Measurements from ENCODE around the gene KCNJ6. TPM values are rescaled to one million over a fixed set of nuclear protein-coding genes. Genes with fewer than 3 reads are reported as not detected.

KCNJ6 gene
- total RNA-seq, 1 donor from 2014 or later = 0.20 TPM

DNA sequence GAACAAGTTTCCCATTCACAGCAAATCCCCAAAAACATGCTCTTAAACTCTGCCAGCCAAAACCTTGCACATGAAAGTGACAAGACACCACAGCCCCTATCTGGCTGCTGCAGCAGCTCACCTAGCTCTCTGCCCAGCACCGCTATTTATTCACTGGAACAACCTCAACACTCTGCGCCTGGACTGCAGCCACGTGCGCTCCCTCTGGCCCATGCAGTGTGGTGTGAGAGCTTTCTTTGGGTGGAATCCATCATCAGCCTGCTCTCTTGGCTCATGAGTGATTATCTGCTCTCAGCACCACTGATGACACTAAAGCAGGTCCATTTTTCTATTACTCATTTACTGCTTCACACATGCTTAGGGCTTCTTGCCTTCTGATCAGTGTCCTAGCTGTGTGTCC lies 11.4 kb downstream of the KCNJ6 start:
- DNase-seq = no peak

GRCh38 chr21:37903396-37903795 lies 12.9 kb downstream of the KCNJ6 start:
- no peak for DNase-seq

DNA sequence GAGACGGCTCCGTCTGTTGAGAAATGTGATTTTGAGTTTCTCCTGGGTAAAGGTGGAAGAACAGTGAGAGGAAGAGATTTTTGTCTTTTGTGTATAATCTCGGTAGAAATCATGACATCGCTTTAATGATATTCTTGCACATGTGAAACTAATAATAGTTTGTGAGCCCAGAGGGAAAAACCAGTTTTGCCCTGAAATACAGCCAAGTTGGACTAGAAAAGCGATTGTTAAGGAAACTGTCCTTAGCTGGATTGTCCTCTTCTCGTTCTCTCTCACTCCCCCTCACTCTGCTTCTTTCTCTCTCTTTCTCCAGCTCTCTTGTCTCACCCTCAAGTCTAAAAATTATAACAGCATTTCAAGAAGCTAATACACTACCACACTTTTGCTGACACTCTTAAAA lies 17.1 kb downstream of the KCNJ6 start:
- peak; percentile 3 for DNase-seq

DNA sequence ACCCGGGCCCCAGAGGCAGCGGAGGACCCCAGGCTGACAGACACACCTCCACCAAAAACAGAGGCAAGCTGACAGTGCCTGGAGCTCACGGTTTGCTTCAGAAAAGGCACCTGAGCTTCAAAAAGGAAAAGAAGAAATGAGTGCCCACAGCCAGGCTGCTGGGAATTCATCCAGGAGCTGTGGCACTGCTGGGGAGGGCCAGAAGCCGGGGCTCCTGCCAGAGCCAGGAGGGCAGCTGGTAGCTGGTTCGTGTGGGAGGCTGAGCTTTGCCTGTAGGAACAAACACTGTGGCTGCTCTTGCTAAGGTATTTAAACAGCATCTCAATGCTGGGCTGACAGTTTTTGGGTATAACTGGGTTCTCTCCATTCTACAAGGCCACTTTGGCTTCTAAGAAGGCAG lies 19.5 kb downstream of the KCNJ6 start:
- DNase-seq = no peak

GRCh38 chr21:37891972-37892371 lies 24.3 kb downstream of the KCNJ6 start:
- DNase-seq = no peak

- no peak for DNase-seq
Observed at GRCh38 chr21:37888659-37889058, 27.6 kb downstream of the KCNJ6 start.

GRCh38 chr21:37886726-37887299 lies 29.4 kb downstream of the KCNJ6 start:
- no peak for DNase-seq

DNA sequence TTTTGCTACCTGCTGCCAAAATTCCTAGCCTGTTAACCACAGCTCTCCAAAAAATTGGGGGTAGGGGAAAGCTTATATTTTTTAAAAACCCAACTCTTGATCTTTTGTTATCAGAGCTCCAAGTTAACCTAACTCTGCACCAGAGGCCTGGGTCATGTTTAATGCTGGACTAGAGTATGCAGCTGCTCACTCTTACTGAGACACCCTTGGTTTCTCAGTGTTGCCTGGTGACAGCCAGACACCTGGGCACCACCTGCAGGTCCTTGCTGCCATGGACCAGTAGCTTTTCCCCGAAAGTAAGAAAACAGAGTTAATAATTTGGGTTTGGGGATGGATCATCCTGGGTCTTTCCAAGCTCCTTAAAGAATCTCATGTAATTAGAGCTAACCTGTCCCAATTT lies 30.1 kb downstream of the KCNJ6 start:
- no peak for DNase-seq

DNA sequence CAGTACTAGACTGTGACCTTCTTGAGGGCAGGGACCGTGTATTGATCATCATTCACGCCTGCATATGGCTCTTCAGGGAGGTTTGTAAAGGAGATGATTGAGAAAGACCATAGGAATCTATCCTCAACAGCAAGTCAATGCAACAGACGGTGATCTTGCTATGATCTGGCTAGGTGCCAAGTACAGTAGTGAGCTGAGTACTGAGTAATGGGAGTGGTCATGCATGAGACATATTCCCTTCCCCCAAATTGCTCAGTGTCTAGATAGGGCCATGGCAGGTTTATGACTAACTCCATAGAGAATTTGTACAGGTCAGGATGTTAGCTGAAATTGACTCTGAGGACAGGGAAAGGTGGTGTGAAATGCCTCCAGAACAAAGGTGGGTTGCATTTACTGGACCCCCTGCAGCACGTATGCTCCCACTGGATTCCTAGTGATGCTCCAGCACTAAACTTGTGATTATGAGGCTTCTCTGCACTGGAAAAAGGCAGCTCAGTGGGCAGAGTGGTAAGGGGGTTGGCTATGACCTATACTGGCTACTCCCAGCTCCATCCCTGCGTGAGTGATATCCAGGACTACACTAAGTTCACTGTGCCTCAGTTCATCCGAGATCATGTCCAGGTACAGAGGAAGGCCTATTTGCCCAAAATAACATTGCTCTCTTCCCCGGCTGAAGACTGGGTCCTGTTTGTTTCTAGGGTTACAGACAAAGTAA lies 37.2 kb downstream of the KCNJ6 start:
- DNase-seq = no peak

DNA sequence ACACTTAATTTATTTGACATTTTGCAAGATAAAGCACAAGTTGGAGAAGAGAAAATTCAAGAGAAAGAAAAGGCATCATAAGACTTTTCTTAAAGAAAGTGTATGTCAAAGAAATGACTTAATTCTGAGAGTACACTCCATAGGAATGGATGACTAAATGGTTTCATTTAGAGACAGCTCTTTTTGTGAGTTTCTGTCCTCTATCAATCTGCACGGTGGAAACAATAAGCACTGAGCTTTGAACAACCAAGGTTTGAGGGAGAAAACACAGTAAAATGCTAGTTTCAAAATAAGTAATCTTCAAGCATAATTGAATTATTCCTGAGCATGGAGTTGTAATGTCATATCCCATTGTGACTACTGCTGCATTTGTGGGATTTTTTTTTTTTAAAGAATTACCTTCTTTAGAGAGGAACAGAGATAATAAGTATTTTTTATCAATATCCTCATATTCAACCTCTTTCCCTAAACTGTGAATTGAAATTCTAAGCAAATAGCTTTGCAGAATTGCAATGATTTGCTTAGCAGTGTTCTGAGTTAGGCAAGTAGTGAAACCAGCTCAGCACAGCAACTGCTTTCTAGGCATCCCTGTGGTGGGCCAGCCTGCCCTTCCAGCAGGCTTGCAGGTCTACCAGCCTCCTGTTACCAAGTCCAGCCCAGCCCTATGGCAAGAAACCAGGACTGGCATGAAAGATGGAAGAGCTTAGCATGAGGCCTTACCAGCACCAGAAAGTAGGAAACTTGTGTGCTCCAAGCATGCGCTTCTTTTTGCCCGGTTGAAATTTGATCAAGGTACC lies 38.2 kb downstream of the KCNJ6 start:
- no peak for DNase-seq

GRCh38 chr21:37877171-37877570 lies 39.1 kb downstream of the KCNJ6 start:
- DNase-seq = no peak

DNA sequence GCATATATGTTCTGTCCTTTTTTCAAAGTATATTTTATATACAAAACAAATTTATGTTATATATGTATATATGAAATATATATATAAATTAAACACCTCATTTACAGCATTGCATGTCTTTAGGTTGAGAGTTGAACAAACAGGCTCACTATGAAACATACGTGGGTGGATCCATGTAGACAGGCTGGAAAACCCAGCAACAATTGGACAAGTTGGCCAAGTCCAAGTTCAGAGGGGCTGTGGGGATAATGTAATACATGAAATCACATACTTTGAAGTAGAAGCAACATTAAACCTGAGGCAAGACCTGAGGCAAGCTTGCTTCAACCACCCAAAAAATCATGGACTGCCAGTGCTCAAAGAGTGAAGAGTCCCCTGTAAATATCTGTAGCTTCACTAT lies 39.7 kb downstream of the KCNJ6 start:
- DNase-seq = no peak

DNA sequence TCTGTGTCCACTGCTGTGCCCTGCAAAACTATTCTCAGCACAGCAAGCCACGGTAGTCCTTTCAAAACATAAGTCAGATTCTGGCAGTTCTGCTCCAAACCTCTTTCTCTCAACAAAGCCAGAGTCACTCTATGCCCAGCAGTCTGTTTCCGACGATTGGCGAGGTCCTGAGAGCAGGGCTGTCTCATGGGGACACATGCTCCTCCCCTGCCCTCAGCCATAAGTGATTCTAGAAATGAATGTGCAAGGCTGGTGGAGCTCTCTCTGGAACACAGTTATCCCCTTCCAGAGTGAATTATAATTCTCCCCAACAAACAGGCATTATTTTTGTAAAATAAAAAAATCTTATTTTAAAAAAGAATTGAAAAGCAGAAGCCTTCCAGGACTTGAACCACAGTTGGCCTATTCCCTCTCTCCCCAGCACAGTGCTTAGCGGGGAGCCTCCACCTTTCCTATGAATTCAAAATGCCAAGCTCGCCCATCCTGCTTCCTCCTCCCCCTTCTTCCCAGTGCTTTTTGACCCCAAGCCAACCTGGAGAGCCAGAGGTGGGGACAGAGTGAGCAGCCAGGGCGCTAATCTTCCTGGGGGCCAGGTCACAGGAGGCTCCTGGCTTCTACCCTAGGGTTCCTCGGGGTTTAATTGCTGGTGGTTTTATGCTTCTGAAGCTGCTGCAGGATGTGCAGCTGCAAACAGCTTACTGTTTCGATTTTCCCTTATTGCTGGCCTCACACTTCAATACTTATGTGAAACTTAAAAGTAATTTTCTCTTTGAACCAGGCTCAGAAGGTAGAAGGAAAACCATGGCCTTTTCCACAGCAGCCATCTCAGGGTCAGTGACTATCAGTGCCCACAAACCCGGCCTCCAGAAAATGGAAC lies 41.1 kb downstream of the KCNJ6 start:
- DNase-seq = no peak

- DNase-seq = no peak
Observed at GRCh38 chr21:37874481-37874880, 41.8 kb downstream of the KCNJ6 start.

DNA sequence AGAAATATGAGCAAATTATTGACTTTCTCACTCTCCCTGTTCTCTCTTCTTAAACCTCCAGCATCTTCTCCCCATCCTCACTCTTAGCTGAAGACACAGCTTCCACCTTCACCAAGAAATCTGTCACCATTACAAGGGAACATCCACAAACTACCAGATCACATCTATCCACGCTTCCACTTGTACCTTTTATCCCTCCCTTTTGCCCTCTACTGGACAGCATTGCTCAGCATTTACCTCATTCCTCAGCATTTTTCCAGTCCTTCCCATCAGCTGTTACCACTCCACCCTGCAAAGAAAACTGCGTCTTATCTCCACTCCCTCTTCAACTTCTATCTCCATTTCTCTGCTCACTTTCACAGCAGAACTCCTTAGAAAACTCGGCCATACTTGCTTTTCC lies 42.6 kb downstream of the KCNJ6 start:
- DNase-seq = no peak

DNA sequence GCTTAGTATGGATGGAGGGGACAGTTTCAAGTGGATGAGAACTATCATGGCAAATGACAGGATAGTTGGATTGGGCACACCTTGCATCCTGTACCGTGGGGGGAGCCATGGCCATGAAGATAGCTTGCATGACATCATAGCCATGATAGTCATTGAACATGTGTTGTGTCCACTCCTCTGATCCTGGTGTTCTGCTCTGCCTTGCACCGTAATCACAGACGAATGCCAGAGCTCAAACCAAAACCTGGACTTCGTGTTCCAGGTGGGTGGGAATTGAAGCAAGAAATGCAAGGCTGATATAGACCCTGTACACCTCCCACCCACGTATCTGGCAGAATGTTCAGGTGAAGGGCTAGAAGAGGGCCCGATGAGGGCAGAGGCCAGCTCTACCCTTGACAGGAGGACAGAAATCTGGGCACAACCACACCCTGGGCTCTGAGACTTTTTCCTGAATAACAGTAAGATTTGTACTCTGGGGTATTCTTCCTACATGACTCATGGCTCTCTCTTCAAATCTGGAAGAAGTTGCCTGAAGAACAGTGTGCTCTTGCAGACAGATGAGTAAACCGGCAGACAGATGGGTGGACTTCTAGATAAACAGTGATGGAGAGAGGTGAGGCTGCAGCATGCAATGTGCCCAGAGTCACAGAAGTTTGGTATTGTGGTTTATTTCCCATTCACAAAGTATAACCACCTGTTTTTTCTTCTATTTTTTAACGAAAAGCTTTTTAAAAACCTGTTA lies 45.0 kb downstream of the KCNJ6 start:
- peak; percentile 6 for DNase-seq

DNA sequence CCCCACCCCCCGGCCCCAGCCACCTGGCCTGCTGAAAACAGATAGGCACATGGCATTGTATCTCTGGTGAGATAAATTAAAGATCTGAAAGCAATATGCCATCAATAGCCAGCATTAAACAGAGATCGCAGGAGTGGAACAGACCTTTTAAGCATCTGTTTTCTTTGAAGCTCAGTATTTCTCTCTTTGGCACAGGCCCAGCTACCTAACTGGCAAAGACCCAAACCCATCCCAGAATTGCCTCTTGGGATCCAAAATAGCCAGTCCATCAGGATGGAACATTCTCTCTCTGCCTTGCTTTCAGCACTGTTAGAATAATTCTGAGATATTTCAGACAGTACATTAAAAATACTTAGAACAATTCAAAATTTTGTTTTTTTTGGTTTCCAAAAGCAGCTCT lies 46.0 kb downstream of the KCNJ6 start:
- no peak for DNase-seq

DNA sequence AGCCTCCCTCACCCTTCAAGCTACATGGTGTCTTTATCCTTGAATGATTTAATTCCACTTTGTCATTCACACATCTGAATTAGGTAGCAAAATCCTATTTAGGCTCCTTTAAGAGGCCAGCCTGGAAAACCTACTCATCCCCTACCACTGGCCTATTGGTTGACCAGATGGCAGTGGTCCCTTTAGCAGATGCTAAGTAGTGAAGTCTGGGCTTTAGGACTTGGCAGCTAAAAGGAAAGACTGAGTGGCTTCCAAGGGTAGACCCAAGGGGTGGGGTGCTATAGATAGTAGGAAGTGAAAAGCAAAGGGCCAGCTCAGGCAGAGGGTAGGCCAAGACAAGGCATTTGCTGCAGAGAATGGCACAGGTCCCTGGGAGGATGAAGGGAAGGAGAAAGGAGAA lies 46.6 kb downstream of the KCNJ6 start:
- DNase-seq = no peak

DNA sequence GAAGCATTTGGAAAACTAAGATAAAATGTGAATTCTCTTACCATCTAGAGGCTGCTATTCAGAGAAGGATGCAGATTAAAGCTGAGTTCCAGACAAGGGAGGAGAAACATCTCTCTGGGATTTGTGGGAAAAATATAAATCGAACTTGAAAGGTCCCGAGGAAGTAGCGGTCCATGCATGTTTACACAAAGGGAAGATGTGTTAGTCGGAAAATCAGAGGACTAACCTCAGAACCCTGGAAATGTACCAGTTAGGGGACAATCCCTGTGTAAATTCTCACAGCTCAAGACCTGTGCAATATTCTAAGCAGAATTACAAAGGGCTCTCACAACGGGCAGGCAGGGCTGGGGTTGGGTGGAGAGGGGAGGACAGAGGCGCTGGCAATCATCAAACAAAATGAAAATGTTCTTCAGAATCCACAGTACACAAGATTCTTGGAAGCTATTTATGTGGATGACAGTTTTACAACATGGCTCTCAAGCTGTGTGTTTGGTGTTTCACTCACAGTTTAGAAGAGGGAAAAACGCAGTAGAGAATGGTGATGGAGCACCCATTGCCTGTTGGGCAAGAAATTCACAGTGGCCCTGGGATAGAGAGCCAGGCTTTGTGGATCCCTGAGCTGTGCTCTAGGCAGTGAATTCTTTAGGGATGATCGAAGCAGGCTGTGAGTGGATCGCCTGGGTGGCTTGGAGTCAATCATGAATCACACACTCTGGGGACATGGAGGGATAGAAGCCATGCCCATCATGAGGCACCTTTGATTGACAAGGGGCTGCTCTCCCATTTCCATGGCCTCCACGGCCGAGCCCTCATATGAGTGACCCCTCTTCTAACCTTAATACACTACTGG lies 47.6 kb downstream of the KCNJ6 start:
- DNase-seq = no peak

DNA sequence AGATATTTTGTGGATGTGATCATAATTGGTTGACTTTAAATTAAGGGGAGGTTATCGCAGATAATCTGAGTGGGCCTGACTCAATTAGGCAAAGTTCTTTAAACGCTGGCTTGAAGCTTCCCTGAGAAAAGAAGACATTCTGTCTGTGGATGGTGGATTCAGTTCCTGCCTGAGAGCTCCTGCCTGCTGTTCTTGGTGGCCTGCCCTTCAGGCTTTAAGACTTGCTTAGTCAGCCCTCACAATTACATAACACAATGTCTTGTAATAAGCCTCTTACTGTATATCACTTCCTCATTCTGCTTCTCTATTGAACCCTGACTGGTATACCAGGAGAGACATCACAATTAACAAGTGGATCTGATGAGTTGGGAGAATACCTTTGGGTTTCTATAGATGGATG lies 50.2 kb downstream of the KCNJ6 start:
- DNase-seq = no peak

DNA sequence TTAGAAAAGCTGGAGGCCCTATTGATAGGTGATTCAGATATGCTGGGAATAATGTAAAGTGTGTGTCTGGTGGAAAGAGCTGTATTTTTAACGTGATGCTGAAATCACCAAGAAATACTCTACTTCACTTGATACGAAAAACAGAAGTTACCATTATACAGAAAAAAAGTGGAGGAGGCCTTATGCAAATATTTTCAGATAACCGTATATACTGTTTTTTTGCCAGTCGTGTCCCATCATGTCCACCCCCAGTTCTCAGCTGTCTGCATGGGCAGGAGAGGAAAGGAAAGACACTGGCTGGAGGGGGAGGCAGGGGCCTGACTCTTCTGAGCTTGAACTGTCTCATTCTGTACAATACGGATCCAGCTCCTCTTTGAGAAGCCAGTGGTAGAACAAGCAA lies 51.1 kb downstream of the KCNJ6 start:
- DNase-seq = no peak
